ENCODE data around the gene ZBTB7C. TPM values are rescaled to one million over a fixed set of nuclear protein-coding genes. Genes with fewer than 3 reads are reported as not detected.

The ZBTB7C gene
- total RNA-seq, 1 donor from 2014 or later = 0.61 TPM

DNA sequence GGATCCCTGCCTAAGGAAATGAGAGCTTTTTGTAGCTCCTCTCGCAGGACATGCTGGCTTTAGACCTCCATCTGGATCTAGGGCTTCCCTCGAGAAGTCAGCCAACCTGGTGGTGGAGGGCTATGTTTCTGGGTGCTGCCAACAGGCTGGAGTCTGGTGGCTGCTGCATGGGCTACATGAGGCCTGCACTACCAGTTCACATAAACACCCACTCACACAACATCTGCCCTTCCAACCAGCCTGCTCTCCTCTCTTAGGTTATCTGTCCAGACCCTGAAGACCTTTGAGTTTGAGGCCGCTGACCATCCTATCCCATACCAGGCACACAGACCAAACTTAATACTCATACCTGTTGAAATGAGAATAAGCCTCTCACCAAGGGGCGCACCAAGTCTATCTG lies 427.4 kb downstream of the ZBTB7C start:
- Mint-ChIP-seq H3K4me3 (no peak overlapping the region), H3K36me3 (ENCODE audit: low read depth) (no peaks in the 10 kb centered on the region), H3K9me3 (no peaks in the 10 kb centered on the region), H3K4me1 (peaks cover 3% of the 10 kb centered on the region), H3K27ac (ENCODE audit: unreplicated experiment) (peak overlapping the region; percentile 71), H3K27me3 (ENCODE audit: low read depth) (peaks cover 5% of the 10 kb centered on the region)
- TF ChIP-seq, protein P1, sequence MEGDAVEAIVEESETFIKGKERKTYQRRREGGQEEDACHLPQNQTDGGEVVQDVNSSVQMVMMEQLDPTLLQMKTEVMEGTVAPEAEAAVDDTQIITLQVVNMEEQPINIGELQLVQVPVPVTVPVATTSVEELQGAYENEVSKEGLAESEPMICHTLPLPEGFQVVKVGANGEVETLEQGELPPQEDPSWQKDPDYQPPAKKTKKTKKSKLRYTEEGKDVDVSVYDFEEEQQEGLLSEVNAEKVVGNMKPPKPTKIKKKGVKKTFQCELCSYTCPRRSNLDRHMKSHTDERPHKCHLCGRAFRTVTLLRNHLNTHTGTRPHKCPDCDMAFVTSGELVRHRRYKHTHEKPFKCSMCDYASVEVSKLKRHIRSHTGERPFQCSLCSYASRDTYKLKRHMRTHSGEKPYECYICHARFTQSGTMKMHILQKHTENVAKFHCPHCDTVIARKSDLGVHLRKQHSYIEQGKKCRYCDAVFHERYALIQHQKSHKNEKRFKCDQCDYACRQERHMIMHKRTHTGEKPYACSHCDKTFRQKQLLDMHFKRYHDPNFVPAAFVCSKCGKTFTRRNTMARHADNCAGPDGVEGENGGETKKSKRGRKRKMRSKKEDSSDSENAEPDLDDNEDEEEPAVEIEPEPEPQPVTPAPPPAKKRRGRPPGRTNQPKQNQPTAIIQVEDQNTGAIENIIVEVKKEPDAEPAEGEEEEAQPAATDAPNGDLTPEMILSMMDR (conservative IDR thresholded peaks at IDR 0.05) = no peak
- no peak for DNase-seq (ENCODE audit: low read depth, low spot score)

- H3K9me3 Mint-ChIP-seq = no peaks in the 10 kb centered on the region
- TF ChIP-seq, protein P1 (conservative IDR thresholded peaks at IDR 0.05) = no peak
- H3K4me1 Mint-ChIP-seq = peaks cover 4% of the 10 kb centered on the region
- H3K36me3 Mint-ChIP-seq (ENCODE audit: low read depth) = no peaks in the 10 kb centered on the region
- peaks cover 5% of the 10 kb centered on the region for H3K27me3 Mint-ChIP-seq (ENCODE audit: low read depth)
- H3K27ac Mint-ChIP-seq (ENCODE audit: unreplicated experiment) = peak overlapping the region; percentile 85
- DNase-seq (ENCODE audit: low read depth, low spot score) = no peak
- H3K4me3 Mint-ChIP-seq = no peak overlapping the region
Measured at GRCh38 chr18:47981320-47981719, 427.9 kb downstream of the ZBTB7C start.

GRCh38 chr18:47979611-47980200 lies 429.5 kb downstream of the ZBTB7C start:
- TF ChIP-seq, protein P1 (conservative IDR thresholded peaks at IDR 0.05) = no peak
- no peak overlapping the region for H3K4me3 Mint-ChIP-seq
- peaks cover 15% of the 10 kb centered on the region for H3K4me1 Mint-ChIP-seq
- H3K9me3 Mint-ChIP-seq = no peaks in the 10 kb centered on the region
- peaks cover 5% of the 10 kb centered on the region for H3K27me3 Mint-ChIP-seq (ENCODE audit: low read depth)
- H3K27ac Mint-ChIP-seq (ENCODE audit: unreplicated experiment) = no peak overlapping the region
- H3K36me3 Mint-ChIP-seq (ENCODE audit: low read depth) = no peaks in the 10 kb centered on the region
- no peak for DNase-seq (ENCODE audit: low read depth, low spot score)

DNA sequence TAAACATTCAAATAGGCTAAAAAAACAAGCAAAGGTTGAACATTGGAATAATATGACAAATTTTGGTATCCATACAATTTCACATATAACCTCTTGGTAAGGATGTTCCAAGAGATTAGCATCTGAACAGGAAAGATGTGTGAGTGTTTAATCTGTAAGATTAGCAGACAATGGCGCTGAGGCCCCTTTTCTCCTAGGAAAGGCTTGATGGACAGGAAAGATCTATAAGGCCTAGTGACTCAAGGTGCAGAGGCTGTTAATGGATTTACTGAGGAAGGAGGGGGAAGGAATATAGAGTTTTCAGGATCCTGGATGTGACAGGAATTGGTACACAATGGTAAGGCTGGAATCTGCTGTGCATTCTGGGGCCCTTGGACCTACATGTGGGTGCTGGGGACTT lies 430.6 kb downstream of the ZBTB7C start:
- DNase-seq (ENCODE audit: low read depth, low spot score) = no peak
- TF ChIP-seq, protein P1 (conservative IDR thresholded peaks at IDR 0.05) = no peak
- no peaks in the 10 kb centered on the region for H3K27me3 Mint-ChIP-seq (ENCODE audit: low read depth)
- no peaks in the 10 kb centered on the region for H3K36me3 Mint-ChIP-seq (ENCODE audit: low read depth)
- peaks cover 12% of the 10 kb centered on the region for H3K4me1 Mint-ChIP-seq
- H3K27ac Mint-ChIP-seq (ENCODE audit: unreplicated experiment) = no peak overlapping the region
- H3K4me3 Mint-ChIP-seq = no peak overlapping the region
- no peaks in the 10 kb centered on the region for H3K9me3 Mint-ChIP-seq

DNA sequence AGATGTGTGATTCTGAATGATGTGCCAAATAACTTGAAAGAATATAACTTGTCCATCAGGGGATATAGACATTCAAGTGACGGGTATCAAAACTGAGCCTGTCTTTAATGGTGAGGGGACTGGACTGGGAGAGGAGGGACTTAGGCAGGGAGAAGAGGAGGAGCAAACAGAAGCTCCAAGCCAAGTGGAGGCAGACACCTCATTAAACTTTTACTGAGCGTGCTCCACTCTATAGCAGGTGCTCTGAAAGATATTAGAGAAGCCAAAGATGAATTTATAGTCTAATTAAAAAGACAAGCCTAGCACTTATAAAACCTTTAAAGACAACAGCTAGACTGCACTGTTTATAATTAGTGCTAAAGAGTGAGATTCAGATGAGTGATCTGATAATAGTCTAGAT lies 431.0 kb downstream of the ZBTB7C start:
- Mint-ChIP-seq H3K4me1 (peaks cover 12% of the 10 kb centered on the region), H3K27ac (ENCODE audit: unreplicated experiment) (no peak overlapping the region)

More for the DNA sequence above, 431.0 kb downstream of the ZBTB7C start:
- no peak for DNase-seq (ENCODE audit: low read depth, low spot score)
- no peaks in the 10 kb centered on the region for H3K27me3 Mint-ChIP-seq (ENCODE audit: low read depth)
- no peaks in the 10 kb centered on the region for H3K36me3 Mint-ChIP-seq (ENCODE audit: low read depth)
- H3K9me3 Mint-ChIP-seq = no peaks in the 10 kb centered on the region
- H3K4me3 Mint-ChIP-seq = no peak overlapping the region
- TF ChIP-seq, protein P1 (conservative IDR thresholded peaks at IDR 0.05) = no peak

Other genes starting within 250 kb of the ZBTB7C start
- gene CTIF, start 129.6 kb upstream of the ZBTB7C start, total RNA-seq = 46.7 and 52.6 TPM in 2 replicates

Measured in neural crest cell (in vitro differentiated cells).